ENCODE measurements around the gene PPP1R13B.

GRCh38 chr14:103767336-103767894 is 80.0 kb downstream of the PPP1R13B start:
- no peak for TF ChIP-seq CTCF (IDR thresholded peaks at IDR 0.05; ENCODE audit: low read length)
- no peak for TF ChIP-seq EZH2 (IDR thresholded peaks at IDR 0.05; ENCODE audit: borderline replicate concordance, low read length)
